Stimulated activated CD4-positive, alpha-beta T cell treated with anti-CD3 and anti-CD28 coated beads, Interleukin-4, amount 100 ng/mL, for 1 hour (primary cell): ENCODE measurements around the gene ANKRD2.
A peak's percentile ranks its signal among the peaks of the same experiment; 100 is the strongest.
"Not testable (repeated sequence)": the region's sequence is repeated elsewhere in the genome, so short reads cannot be mapped to it uniquely, and the experiment has no call there.

Source experiments
- DNase-seq: peaks from one replicate; pipeline ENCODE4 v3.0.0-alpha.2; 2020

Gene ANKRD2

GRCh38 chr10:97572214-97572989, at the start of gene ANKRD2:
Gene ANKRD2, plus strand, starts transcription at chr10:97572779. Its CDS starts 10 bp downstream, at chr10:97572789.
- peak; percentile 57 for DNase-seq

- DNase-seq, result no peak
These were observed 49.6 kb upstream of the ANKRD2 start for GRCh38 chr10:97522937-97523336.

GRCh38 chr10:97525086-97525485, 47.5 kb upstream of the ANKRD2 start:
- no peak for DNase-seq

GRCh38 chr10:97525683-97526110, 46.9 kb upstream of the ANKRD2 start:
- no peak for DNase-seq

GRCh38 chr10:97528876-97529275, 43.7 kb upstream of the ANKRD2 start:
- not testable (repeated sequence) for DNase-seq

GRCh38 chr10:97529685-97530465, 42.7 kb upstream of the ANKRD2 start:
- DNase-seq, result no peak

GRCh38 chr10:97531401-97531986, 41.1 kb upstream of the ANKRD2 start:
- no peak for DNase-seq

GRCh38 chr10:97532935-97533671, 39.5 kb upstream of the ANKRD2 start:
- no peak for DNase-seq

- no peak for DNase-seq
These were observed 38.7 kb upstream of the ANKRD2 start for GRCh38 chr10:97533888-97534287.

GRCh38 chr10:97534746-97535367, 37.7 kb upstream of the ANKRD2 start:
- peak; percentile 43 for DNase-seq

GRCh38 chr10:97537186-97537869, 35.3 kb upstream of the ANKRD2 start:
- no peak for DNase-seq

- no peak for DNase-seq
These were observed 34.2 kb upstream of the ANKRD2 start for GRCh38 chr10:97538411-97538810.

- no peak for DNase-seq
These were observed 33.7 kb upstream of the ANKRD2 start for GRCh38 chr10:97538839-97539238.

- DNase-seq, result no peak
These were observed 32.9 kb upstream of the ANKRD2 start for GRCh38 chr10:97539523-97540200.

- DNase-seq, result no peak
These were observed 31.7 kb upstream of the ANKRD2 start for GRCh38 chr10:97540669-97541500.

- DNase-seq, result peak; percentile 40
These were observed 30.2 kb upstream of the ANKRD2 start for GRCh38 chr10:97542169-97543024.

GRCh38 chr10:97543025-97543546, 29.5 kb upstream of the ANKRD2 start:
- peak; percentile 51 for DNase-seq

GRCh38 chr10:97546456-97547270, 25.9 kb upstream of the ANKRD2 start:
- no peak for DNase-seq
